ENCODE results near the gene MKNK1.

MKNK1 gene

DNA sequence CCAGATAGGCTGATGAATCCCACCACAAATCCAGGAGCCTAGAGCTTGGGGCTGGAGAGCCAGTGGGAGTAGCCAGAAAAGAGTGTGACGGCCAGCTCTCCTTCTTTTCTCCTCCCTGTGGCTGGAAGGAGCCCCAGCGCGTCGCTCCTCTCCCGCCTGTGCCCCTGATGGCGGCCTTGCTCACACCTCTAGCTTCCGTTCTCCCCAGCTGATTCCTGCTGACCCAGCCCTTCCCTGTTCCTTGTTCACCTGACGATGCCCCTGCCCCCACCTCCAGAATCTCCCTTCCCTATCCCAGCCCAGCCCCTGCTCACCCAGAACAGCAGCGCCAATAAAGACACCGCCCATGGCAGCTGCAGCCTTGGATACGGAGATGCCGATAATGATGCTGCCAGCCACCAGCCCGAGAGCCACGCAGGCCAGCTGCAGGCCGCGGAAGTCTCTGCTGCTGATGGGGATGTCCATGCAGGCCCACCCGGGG lies 53.3 kb downstream of the MKNK1 start:
- TF ChIP-seq, protein P1, sequence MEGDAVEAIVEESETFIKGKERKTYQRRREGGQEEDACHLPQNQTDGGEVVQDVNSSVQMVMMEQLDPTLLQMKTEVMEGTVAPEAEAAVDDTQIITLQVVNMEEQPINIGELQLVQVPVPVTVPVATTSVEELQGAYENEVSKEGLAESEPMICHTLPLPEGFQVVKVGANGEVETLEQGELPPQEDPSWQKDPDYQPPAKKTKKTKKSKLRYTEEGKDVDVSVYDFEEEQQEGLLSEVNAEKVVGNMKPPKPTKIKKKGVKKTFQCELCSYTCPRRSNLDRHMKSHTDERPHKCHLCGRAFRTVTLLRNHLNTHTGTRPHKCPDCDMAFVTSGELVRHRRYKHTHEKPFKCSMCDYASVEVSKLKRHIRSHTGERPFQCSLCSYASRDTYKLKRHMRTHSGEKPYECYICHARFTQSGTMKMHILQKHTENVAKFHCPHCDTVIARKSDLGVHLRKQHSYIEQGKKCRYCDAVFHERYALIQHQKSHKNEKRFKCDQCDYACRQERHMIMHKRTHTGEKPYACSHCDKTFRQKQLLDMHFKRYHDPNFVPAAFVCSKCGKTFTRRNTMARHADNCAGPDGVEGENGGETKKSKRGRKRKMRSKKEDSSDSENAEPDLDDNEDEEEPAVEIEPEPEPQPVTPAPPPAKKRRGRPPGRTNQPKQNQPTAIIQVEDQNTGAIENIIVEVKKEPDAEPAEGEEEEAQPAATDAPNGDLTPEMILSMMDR (IDR thresholded peaks at IDR 0.05; ENCODE audit: low read depth, low read length) = no peak
- TF ChIP-seq MYC (IDR thresholded peaks at IDR 0.05; ENCODE audit: low read depth, low read length) = no peak
- TF ChIP-seq POLR2A (IDR thresholded peaks at IDR 0.05; ENCODE audit: extremely low read depth, insufficient read length) = no peak
- TF ChIP-seq, protein P2, sequence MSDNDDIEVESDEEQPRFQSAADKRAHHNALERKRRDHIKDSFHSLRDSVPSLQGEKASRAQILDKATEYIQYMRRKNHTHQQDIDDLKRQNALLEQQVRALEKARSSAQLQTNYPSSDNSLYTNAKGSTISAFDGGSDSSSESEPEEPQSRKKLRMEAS (IDR thresholded peaks at IDR 0.05; ENCODE audit: low read depth, low read length) = no peak
- DNase-seq (ENCODE audit: low read depth) = no peak
- no peak overlapping the region for H3K4me3 ChIP-seq (ENCODE audit: low read depth, low read length)

DNA sequence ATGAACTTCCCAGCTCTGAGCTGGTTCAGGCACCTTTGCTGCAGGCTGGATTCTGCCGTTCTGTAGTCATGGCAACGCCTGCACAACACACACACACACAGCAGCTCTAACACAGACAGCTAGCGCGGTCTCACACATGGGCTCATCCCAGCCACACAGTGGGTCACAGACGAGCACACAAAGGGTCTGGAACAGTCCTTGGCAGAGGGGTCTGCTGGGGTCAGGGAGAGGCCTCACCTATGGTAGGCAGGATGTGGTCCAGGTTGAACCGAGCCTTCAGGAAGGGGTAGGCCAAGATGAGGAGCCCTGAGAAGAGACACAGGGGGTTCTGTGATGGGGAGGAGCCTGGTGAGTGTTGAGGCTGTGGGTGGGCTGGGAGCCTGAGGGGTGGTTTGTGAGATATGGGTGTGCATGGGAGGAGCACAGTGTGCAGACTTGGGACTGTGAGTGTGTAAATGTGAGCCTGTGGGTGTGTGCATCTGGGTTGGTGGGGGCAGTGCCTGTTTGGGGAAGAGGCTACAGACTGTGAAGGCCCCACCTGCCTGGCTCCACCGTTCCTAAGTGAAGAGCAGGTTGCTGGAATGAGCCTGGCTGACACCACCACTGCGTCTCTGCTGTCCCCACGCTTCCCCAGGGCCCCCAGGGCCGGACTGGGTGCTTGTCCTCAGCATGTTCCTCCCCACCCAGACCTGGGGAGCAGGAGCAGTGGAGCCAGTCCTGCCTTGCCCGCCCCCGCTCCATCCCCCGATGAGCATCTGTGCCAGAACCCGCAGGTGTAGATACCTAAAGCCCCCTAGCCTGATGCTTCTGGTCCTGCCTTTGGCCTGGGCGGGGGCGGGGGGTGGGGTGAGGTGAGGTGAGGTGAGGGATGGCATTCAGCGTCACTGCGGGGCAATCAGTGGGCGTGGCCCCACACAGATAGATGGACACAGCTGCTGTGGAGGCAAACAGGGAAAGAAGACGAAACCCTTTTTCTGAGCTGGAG lies 54.1 kb downstream of the MKNK1 start:
- no peak overlapping the region for H3K4me3 ChIP-seq (ENCODE audit: low read depth, low read length)
- TF ChIP-seq MYC (IDR thresholded peaks at IDR 0.05; ENCODE audit: low read depth, low read length) = no peak
- TF ChIP-seq, protein P1 (IDR thresholded peaks at IDR 0.05; ENCODE audit: low read depth, low read length) = no peak
- TF ChIP-seq POLR2A (IDR thresholded peaks at IDR 0.05; ENCODE audit: extremely low read depth, insufficient read length) = no peak
- TF ChIP-seq, protein P2 (IDR thresholded peaks at IDR 0.05; ENCODE audit: low read depth, low read length) = no peak
- peak; percentile 23 for DNase-seq (ENCODE audit: low read depth)

DNA sequence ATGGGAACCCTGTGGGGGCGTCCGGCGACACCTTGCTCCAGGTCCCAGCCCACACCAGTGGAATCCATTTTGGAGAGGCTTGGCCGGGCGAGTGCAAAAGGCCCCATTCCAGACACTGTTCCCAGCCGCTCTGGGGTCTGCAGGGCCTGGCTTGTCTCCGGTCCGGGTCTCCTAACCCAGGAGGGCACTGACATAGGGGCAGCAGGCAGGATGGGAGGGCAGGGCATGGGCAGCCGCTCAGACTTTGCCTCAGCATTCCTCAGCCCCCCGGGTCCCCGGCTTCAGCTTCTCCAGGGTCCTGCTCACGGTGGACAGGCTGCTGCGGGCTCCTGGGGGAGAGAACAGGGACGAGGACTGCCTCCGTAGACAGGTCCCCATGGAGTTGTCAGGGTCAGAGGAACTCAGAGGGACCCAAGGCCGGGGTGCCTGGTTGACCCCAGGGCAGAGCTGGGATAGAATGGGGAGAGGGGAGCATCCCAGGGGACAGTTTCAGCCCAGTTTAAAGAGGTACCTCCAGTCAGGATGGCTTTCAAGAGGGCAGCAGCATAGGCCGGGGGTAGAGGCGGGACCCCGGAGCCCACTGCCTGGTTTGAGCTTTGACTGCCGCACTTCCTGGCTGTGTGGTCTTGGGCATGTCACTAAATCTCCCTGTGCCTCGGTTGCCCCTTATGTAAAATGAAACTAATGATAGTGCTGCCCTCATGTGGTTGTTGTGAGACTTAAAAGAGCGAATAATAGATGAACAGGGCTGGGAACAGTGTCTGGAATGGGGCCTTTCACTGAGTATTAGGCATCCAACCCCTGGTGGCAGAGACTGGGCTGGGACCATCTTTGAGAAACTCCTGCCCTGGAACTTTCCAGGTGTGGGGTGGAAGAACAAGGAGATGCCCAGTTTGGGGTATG lies 56.3 kb downstream of the MKNK1 start:
- no peak overlapping the region for H3K4me3 ChIP-seq (ENCODE audit: low read depth, low read length)
- peak; percentile 57 for DNase-seq (ENCODE audit: low read depth)
- TF ChIP-seq POLR2A (IDR thresholded peaks at IDR 0.05; ENCODE audit: extremely low read depth, insufficient read length) = no peak
- no peak for TF ChIP-seq MYC (IDR thresholded peaks at IDR 0.05; ENCODE audit: low read depth, low read length)
- TF ChIP-seq, protein P1 (IDR thresholded peaks at IDR 0.05; ENCODE audit: low read depth, low read length) = peak; percentile 27
- TF ChIP-seq, protein P2 (IDR thresholded peaks at IDR 0.05; ENCODE audit: low read depth, low read length) = no peak

DNA sequence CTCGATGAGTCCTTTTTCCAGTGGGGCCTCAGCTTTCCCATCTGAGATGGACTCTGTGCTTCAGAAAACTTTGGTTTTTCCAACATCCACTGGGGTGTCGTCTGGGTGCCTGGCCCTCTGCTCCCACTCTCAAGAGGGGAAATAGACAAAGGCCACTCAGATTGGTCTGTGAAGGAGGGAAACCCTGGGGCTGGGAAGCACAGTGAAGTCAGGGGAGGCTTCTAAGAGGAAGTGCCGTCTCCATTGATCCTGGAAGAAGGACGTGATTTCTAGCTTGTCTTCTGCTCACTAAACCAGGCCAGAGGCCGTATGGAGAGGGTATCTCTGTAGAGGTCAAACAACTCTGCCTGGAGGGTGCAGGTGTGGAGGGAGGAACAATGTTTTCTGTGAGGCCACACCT lies 57.9 kb downstream of the MKNK1 start:
- no peak for DNase-seq (ENCODE audit: low read depth)
- TF ChIP-seq, protein P1 (IDR thresholded peaks at IDR 0.05; ENCODE audit: low read depth, low read length) = no peak
- no peak overlapping the region for H3K4me3 ChIP-seq (ENCODE audit: low read depth, low read length)

DNA sequence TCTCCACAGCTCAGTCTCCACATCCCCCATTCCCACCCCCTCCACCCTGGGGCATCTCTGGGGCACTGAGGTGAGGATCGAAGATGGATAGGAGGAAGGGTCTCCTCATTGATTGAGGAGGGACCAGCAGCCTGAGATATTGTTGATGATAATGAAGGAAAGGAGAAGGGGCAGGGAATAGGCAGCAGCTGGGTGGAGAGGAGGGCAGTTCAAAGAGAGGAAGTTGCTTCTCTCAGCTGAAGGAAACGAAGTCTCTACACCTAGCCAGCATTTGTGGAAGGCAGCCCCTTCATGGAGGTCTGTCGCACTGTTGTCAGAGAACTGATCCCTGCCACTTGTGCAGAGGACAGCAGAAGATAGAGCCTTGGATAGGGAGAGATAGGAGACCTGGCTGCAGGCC lies 58.3 kb downstream of the MKNK1 start:
- TF ChIP-seq POLR2A (IDR thresholded peaks at IDR 0.05; ENCODE audit: extremely low read depth, insufficient read length) = no peak
- TF ChIP-seq, protein P2 (IDR thresholded peaks at IDR 0.05; ENCODE audit: low read depth, low read length) = no peak
- no peak for TF ChIP-seq MYC (IDR thresholded peaks at IDR 0.05; ENCODE audit: low read depth, low read length)
- TF ChIP-seq, protein P1 (IDR thresholded peaks at IDR 0.05; ENCODE audit: low read depth, low read length) = no peak
- H3K4me3 ChIP-seq (ENCODE audit: low read depth, low read length) = no peak overlapping the region
- DNase-seq (ENCODE audit: low read depth) = no peak
